Activated effector memory CD4-positive, alpha-beta T cell treated with Interleukin-2 at 50 U/mL for 16 hours (primary cell): ENCODE measurements around the gene PFKFB3.
"Not testable (repeated sequence)": the region's sequence is repeated elsewhere in the genome, so short reads cannot be mapped to it uniquely, and the experiment has no call there.

Experiments used
- DNase-seq: peaks from one replicate; pipeline ENCODE4 v3.0.0-alpha.2; 2020

Gene PFKFB3

DNA sequence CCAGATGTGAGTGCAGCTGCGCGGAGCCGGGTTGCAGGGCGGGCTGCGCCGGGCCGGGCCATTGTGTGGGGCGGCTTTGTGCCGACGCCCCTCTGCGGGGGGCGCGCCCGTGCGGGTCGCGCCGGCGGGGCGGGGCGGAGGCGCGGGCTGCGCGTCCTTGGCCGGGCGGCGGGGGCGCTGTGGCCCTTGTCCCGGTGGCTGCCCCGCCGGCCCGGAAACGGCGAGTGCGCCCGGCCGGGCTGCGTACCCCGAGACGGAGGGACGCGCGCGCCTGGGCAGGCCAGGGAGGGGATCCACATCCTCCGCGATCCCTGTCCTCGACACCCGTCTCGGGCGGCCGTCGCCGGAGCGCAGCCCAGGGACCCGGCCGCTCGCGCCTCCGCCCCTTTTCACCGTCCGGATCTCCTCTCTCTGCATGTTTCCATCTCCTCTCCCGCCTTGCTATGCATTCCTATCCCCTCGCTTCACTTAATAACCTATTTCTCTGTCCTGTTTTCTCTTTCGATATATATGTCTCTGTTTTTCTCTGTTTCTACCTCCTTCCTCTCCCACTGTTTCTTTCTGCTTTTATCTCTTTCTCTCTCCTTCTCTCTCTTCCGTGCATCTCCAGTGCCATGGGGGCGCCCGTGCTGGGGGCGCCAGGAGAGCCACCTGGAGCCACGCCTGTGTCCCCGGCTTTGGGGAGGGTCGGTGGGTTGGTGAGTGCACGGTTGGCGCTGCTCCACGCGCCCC is 765 bp downstream of the PFKFB3 start:
- peak; percentile 41 for DNase-seq

DNA sequence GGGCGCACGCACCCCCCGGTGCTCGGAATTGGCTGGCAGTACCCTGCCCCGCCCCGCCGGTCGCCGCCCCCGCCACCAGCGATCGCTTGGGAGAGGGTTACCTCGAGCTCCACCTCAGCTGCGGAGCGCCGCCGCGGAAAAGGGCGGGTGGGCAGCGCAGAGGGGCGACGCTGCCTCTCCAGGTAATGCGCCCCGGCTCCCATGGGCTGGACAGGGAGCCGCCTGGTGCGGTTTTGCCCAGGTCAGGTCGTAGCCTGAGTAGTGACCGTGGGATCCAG is 1.3 kb downstream of the PFKFB3 start:
- DNase-seq = peak; percentile 38

DNA sequence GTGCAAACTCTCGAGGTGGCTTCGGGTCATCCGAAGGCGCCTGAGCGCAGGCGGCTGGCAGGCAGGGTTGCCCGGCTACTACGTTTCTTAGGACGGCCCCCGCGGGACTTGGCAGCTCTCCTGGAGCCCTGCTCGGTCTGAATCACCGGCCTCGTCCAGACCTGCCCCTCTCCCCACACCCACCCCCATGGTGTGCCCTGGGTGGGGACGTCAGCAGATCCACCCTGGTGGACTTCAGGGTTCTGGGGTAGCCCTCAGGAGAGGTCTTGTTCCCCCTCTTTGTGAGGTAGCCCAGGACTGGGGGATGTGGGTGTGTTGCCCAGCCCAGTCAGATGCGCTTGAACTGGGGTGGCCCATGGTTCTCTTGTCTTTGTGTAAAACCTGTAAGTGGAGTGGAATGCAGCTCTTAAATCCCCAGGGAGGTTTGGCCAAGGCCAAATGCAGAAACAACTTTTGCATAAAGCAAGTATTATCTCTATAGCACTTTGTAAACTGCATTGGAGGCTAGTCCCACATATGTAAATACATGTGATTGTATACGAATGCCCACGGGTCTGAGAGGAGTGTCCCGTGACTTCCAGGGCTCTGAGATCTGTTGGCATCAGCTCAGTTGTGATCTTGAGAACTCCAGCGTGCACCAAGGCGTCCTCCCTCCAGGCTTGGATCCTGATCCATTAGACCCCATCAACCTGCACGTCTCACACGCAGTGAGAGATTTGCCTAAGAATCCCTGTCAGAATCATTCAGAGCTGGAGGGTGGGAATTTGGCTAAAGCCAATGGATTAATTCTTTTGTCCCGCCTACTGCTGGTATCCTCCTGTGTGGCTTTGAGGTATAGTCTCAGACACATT is 1.8 kb downstream of the PFKFB3 start:
- no peak for DNase-seq

DNA sequence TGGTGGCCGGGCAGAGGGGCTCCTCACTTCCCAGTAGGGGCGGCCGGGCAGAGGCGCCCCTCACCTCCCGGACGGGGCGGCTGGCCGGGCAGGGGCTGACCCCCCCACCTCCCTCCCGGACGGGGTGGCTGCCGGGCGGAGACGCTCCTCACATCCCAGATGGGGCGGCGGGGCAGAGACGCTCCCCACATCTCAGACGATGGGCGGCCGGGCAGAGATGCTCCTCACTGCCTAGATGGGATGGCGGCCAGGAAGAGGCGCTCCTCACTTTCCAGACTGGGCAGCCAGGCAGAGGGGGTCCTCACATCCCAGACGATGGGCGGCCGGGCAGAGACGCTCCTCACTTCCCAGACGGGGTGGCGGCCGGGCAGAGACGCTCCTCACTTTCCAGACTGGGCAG is 3.8 kb downstream of the PFKFB3 start:
- DNase-seq = not testable (repeated sequence)

DNA sequence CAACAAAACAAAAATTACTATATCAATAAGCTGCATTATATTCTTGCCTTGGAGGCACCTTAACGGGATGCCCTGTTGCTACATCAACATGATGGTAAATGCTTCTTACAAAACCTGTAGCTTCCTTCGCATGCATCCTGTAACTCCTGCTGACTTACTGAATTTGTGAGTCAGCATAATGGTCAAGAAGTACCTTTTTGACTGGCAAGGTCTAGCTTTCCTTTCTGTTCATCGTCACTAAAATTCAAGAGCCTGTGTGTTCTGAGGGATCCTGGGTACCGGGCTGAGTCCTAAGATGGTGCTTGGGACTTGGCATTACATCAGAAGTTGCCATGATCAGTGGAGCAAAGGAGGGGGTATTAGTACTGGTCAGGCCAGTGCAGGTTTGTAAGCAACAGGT is 4.9 kb downstream of the PFKFB3 start:
- no peak for DNase-seq

DNA sequence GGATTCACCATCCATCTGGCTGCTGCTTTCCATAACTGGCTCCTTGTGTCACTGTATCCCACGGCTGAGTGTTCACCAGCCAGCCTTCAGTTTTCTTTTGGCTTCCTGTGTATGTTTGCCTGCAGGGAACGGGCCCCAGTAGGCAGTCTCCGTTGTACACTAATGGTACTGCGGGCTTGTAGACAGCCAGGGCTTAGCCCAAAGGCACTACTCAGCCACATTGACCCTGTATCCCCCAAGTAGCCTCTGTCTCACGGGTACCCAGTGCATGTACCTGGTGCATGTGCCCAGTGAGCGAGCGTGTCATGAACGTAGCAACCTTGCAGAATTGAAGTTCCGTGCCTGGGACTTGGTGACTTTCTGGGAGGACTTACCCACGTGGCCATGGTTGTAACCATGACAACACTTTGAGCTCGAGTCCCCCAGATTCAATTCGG is 6.1 kb downstream of the PFKFB3 start:
- no peak for DNase-seq

DNA sequence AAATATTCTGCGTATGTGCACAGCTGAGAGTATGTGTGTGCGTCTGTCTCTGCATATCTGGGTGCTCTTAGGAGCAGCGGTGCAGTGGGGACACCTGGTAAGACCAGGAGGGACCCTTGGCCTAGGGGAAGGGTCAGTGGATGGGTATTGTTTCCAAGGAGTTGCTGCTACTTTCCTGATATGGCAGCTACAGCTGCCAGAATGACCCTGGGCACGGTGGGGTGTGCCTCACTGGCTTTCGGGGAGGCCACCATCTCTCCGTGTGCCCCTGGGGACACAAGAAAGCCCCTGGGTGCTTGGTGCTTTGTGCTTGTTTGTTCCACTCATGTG is 8.6 kb downstream of the PFKFB3 start:
- no peak for DNase-seq

DNA sequence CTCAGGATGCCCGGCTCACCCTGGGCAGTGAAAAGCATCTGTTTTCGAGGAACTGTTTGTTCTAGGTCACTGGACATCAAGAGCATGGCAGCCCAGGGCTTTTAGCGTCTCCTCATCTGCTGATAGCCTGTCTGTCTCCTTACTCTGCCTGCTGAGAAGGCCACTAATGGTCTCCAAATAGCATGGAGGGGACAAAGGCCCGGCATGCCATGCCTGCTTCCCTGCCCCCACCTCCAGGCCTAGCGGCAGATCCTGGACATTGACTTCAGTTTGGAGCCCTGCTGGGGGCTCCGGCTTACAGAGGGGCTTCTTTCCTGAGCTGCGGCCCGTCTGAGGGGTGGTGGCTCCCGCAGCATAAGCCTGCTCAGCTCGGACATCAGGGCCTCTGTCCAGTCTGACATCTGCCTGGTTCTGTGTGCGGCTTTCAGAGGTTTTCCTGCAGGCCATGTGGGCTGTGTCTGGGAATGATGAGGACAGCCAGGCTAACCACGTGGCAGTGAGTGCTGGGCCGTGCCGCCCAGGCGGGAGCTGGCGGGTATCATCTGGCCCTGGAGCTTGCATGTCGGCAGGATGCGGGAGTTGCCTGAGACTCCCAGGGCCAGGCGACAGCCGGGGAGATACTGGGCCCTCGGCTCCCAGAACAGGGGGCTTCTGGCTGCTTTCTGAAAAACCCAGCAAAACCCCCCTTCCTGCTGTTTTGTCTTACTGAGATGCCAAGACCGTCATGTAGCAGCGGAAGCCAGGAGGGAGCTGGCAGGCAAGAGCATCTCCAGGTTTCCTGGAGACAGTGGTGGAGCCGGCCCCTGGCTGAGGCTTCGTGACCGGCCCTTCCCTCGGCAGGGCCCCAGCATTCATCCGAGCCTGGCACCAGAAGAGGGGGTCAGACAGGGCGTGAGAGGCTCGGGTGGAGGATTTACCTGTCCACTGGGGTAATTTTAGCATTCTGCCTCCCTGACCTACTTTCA is 9.2 kb downstream of the PFKFB3 start:
- DNase-seq = no peak

DNA sequence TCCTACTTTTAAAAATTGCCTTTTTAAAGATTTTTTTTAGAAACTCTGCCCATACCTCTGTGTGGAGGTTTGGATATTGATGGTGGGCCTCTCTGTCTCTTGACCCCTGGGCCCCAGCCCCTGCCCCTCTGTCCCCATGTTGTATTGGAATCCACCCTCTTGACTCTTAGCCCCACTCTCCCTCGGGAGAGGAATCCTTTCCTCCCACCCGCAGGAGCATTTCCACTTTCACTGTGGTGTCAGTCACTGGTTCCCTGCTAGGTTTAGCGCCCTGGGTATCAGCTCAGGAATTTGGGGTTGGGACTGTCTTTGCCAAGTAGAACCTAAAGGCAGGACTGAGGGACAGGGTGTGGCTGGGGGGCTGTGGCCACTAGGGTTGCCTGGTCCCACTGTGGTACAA is 10.1 kb downstream of the PFKFB3 start:
- DNase-seq = no peak

DNA sequence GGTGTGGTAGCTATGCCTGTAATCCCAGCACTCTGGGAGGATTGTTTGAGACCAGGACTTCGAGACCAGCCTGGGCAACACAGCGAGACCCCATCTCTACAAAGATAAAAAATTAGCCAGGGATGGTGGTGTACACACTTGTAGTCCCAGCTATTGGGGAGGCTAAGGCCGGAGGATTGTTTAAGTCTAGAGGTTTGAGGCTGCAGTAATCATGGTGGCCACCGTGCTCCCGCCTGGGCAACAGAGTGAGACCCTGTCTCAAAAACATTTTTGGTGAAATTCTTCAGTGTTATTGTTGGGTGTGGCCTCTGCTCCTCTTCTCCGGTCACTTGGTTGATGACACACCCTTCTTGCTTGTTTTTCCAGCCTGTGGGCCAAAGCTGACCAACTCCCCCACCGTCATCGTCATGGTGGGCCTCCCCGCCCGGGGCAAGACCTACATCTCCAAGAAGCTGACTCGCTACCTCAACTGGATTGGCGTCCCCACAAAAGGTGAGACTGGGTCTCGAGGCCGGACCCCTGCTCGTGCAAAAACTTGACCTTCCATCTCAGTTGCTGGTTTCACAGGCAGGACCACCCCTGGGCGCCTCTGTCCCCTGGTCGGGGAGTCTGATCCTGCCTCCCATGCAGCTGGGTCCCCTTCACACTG is 10.6 kb downstream of the PFKFB3 start:
- no peak for DNase-seq

DNA sequence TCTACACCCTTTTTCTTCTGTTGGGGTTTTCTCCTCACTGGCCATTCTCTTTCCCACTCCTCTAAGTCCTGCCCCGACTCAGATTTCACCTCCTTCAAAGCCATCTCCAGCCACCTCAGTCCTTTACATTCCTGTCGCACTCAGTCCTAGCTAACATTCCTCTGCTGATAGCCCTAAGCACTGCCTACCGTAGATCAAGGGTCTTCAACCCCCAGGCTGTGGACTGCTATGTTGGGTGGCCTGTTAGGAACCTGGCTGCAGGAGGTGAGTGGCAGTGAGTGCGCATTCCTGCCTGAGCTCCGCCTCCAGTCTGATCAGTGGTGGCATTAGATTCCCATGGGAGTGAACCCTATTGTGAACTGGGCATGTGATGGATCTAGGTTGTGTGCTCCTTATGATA is 11.2 kb downstream of the PFKFB3 start:
- DNase-seq = no peak

DNA sequence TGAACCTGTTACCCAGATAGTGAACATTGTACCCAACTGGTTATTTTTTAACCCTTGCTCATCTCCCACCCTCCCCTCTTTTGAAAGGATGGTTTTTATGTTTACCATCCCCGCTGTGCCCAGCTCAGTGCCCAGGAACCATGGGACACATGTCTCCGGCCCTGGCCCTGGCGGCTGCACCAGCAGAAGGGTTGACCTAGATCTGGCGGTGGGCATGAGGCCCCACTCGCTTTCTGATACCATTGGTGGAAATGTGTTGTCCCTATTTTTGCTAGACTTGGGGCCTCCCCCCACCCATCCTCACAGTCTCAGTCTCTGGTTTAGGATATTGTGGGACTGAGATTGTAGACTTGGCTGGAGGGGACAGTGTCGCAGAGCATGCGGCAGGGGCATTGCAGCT is 11.9 kb downstream of the PFKFB3 start:
- DNase-seq = no peak

DNA sequence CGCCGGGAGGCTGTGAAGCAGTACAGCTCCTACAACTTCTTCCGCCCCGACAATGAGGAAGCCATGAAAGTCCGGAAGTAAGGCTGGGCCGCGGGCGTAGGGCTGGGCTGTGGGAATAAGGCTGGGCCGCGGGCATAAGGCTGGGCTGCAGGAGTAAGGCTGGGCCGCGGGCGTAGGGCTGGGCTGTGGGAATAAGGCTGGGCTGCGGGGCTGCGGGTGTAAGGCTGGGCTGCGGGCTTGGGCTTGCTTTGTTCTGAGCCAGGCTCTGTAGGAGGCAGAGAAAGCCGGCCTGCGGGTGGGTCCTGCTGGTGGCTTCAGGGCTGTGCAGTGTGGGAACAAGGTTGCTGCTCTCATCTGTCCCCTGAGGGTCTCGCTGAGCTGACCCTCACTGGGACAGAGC is 12.5 kb downstream of the PFKFB3 start:
- no peak for DNase-seq

DNA sequence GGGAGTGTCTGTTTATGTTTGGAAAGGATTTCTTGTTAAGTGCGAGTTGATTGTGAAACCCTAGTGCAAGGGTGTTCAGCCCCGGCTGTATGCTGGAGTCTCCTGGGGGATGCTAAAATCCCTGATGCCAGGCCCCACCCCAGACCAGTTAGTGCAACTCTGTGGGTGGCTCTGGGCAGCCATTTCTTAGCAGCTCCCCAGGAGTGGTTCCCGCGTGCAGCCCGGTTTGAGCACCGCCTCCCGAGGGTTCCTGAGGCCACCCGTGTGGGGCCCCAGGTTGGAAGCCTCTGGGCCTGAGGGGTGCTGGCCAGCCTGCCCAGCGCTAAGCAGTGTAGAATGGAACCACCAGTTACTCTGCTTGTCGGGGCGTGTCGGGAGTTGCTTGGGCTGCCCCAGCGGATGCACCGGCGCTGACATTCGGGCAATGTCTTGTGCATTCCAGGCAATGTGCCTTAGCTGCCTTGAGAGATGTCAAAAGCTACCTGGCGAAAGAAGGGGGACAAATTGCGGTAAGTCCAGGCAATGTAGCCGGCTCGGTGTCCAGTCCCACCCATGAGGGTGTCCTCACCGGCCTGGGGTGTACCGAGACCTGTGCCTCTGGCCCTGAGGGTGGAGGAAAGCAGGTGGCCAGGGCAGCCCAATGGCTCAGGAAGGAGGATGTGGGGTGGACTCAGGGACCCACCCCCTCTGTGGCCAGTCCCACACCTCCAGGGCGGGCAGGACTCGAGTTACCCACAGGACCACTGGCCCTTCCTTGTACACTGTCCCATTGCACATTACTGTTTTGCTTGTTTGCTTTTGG is 13.2 kb downstream of the PFKFB3 start:
- no peak for DNase-seq

DNA sequence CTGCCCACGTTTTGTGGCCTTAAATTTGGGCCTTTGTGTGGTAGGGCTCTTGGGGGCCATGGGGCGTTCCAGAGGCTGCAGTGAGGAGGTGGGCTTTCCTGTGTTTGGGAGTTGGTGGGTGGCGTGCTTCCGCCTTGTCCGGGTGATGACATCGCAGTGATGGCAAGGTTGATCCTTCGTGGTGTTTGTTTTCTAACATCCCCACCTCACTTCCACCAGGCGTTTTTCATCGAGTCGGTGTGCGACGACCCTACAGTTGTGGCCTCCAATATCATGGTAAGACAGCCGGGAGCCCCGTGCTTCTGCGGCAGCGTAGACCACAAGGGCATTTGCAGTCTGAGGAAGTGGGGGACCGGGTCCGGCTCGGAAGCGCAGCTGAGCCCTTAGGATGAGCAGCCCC is 14.2 kb downstream of the PFKFB3 start:
- DNase-seq = no peak

DNA sequence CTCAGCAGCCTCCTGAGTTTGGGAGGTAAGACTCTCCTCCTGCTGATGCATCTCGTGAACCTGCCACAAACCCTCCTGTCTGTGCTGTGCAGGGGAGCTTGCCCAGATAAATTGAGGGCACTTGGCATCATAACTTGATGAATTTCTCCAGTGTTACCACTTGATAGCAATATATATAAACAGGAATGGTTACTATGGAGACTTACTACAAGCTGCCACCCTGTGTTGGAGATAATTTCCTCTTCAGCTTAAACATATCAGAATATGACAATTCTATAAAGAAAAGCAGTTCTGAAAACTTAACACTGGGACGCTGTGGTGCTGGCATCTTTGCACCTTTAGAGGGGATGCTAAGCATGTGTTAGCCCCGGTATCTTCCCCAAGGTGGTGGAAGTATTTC is 14.9 kb downstream of the PFKFB3 start:
- DNase-seq = no peak

DNA sequence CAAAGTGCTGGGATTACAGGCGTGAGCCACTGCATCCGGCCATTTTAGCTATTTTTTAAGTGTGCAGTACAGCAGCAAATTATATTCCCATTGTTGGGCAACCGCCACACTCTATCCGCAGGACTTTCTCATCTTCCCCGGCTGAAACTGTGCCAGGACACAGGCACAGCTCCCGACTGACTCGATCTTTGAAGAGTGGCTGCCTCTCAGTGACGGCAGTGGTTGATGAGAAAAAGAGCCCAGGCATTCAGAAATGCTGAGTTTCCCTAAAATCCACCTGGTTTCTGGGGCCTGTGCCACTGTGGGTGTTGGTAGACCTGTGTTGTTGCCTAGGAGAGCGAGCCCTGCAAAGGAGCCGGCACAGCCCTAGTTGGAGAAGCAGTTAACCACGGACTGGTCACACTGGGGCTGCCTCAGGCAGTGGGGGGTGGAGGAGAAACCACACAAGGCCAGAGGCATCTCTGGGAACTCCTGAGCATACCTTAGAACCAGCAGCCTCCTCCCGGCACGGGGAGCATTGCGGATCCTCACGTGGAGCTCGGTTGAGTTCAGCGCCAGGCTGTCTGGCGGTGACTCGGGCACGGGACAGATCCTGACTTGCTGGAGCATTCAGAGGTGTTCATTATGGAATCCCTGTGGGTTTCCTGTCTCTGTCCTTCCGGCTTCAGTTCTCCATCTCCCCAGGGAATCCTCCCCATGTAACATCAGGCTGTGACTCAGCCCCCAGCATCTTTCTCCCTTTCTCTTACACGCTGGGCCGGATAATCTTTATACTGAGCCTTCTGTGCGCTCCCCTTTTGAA is 16.2 kb downstream of the PFKFB3 start:
- no peak for DNase-seq

DNA sequence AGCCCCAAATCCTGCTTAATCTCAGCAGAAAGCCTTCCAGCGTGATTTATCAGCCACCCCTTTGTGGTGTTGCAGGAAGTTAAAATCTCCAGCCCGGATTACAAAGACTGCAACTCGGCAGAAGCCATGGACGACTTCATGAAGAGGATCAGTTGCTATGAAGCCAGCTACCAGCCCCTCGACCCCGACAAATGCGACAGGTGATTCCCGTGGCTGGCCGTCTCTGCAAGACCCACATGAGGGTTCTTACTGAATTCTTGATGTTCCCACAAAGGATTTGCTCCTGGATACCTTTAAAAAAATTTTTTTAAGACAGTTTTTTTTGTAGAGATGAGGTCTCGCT is 16.7 kb downstream of the PFKFB3 start:
- no peak for DNase-seq

DNA sequence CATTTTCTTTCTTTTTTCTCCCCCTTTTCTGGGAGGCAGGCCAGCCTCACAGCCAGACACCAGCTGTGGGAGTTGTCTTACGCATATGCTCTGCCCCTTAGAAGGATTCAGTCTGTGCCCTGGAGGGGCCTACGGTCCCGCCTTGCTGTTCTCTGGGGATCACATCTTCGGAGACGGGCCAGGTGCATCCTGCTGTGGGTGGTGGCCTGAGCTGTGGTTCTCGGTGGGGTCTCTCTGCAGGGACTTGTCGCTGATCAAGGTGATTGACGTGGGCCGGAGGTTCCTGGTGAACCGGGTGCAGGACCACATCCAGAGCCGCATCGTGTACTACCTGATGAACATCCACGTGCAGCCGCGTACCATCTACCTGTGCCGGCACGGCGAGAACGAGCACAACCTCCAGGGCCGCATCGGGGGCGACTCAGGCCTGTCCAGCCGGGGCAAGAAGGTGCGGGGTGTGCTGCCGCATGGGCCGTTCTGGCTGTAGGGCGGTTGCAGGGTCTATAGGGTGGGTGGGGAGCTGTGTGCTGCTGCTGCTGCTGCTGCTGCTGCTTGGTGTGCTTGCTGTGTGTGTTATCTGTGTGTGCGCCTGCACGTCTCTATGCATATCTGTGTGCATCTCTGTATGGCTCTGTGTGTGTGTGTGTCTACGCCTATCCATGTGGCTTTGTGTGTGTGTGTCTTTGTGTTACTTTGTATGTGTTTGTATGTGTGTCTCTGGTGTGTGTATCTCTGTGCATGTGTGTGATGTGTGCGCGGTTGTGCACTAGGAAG is 17.9 kb downstream of the PFKFB3 start:
- DNase-seq = no peak

DNA sequence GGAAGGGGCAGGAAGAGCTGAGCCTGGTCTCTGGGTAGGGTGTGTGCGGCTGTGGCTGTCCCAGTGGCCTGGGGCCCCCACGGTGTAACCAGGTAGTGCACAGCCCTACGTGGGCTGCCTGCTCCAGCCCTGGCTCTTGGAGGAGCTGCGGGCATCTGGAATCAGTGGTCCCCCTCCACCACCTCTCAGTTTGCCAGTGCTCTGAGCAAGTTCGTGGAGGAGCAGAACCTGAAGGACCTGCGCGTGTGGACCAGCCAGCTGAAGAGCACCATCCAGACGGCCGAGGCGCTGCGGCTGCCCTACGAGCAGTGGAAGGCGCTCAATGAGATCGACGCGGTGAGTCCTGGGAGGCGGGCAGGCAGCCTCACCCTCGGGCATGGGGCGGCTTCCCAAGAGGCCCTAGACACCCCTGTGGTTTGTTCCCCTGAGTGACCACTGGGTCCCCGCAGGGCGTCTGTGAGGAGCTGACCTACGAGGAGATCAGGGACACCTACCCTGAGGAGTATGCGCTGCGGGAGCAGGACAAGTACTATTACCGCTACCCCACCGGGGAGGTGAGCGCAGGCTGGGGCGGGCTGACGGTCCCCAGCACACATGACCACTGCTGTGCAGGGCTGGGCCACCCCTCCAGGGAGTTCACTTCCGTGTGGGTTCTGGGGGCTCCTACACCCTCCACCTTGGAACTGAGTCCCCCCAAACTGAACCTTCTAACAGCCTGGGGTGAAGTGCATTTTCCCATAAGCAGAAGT is 18.6 kb downstream of the PFKFB3 start:
- no peak for DNase-seq
